Ectodermal cell (in vitro differentiated cells): Measurements from ENCODE around the gene GRAMD4.

ENCODE experiments used
- H3K27ac ChIP-seq: 2 replicates; pipeline ENCODE4 v1.7.0; 2013; ENCODE audit warnings: mild to moderate bottlenecking, low read depth, low read length; ENCODE audit not compliant: insufficient read depth, poor library complexity, severe bottlenecking
- H3K27me3 ChIP-seq: 2 replicates; pipeline ENCODE4 v1.7.0; 2013; ENCODE audit warnings: mild to moderate bottlenecking, low read length; ENCODE audit not compliant: insufficient read depth, control insufficient read depth, poor library complexity, severe bottlenecking
- H3K36me3 ChIP-seq: one replicate; pipeline ENCODE4 v1.7.0; 2013; ENCODE audit warnings: low read length; ENCODE audit not compliant: control insufficient read depth, insufficient read depth
- H3K4me1 ChIP-seq: one replicate; pipeline ENCODE4 v1.7.0; 2013; ENCODE audit warnings: low read length; ENCODE audit not compliant: control insufficient read depth, insufficient read depth
- H3K4me3 ChIP-seq: 2 replicates; pipeline ENCODE4 v1.7.0; 2013; ENCODE audit warnings: low read depth, low read length, control low read depth; ENCODE audit not compliant: insufficient read depth
- H3K9me3 ChIP-seq: 2 replicates; pipeline ENCODE4 v1.7.0; 2013; ENCODE audit warnings: mild to moderate bottlenecking, low read length, moderate library complexity; ENCODE audit not compliant: control insufficient read depth
- WGBS, 2 experiments: methylation state at CpG; one replicate each; pipeline ENCODE4 v1.1.7; 2013; ENCODE audit warnings: missing lambda C conversion rate in 2 of 2; 5-methylcytosine and 5-hydroxymethylcytosine counted together

GRAMD4 gene

GRCh38 chr22:46611189-46611588, 9.0 kb upstream of the GRAMD4 start:
- 88 to 90% methylated on average over 6 to 7 of the region's 7 CpGs for WGBS, 2 experiments
- H3K4me3 ChIP-seq = no peak overlapping the region
- no peaks in the 10 kb centered on the region for H3K9me3 ChIP-seq
- no peaks in the 10 kb centered on the region for H3K36me3 ChIP-seq
- no peaks in the 10 kb centered on the region for H3K27me3 ChIP-seq
- peaks cover 31% of the 10 kb centered on the region for H3K4me1 ChIP-seq
- H3K27ac ChIP-seq = no peak overlapping the region

- no peak overlapping the region for H3K27ac ChIP-seq
These were observed 7.8 kb upstream of the GRAMD4 start for GRCh38 chr22:46612341-46612903.

GRCh38 chr22:46612904-46613605, 7.1 kb upstream of the GRAMD4 start:
- no peaks in the 10 kb centered on the region for H3K36me3 ChIP-seq
- H3K4me3 ChIP-seq = no peak overlapping the region
- WGBS, 2 experiments = 83 to 87% methylated on average over 23 of the region's 23 CpGs
- no peaks in the 10 kb centered on the region for H3K27me3 ChIP-seq
- H3K4me1 ChIP-seq = peaks cover 31% of the 10 kb centered on the region
- H3K27ac ChIP-seq = no peak overlapping the region
- H3K9me3 ChIP-seq = no peaks in the 10 kb centered on the region

More at GRCh38 chr22:46612341-46612903, 7.8 kb upstream of the GRAMD4 start:
- Histone ChIP-seq H3K4me3 (no peak overlapping the region), H3K36me3 (no peaks in the 10 kb centered on the region), H3K4me1 (peaks cover 31% of the 10 kb centered on the region), H3K27me3 (no peaks in the 10 kb centered on the region), H3K9me3 (no peaks in the 10 kb centered on the region)
- WGBS, 2 experiments = 79% methylated on average over 13 of the region's 13 CpGs

- Histone ChIP-seq H3K27me3 (no peaks in the 10 kb centered on the region), H3K4me3 (no peak overlapping the region)
These were observed 6.6 kb upstream of the GRAMD4 start for GRCh38 chr22:46613606-46614021.

GRCh38 chr22:46614025-46614931, 5.9 kb upstream of the GRAMD4 start:
- Histone ChIP-seq H3K4me3 (no peak overlapping the region), H3K27me3 (no peaks in the 10 kb centered on the region), H3K27ac (no peak overlapping the region), H3K36me3 (no peaks in the 10 kb centered on the region), H3K4me1 (peaks cover 29% of the 10 kb centered on the region), H3K9me3 (no peaks in the 10 kb centered on the region)
- WGBS, 2 experiments = 93 to 94% methylated on average over 31 of the region's 31 CpGs

More at GRCh38 chr22:46613606-46614021, 6.6 kb upstream of the GRAMD4 start:
- peaks cover 31% of the 10 kb centered on the region for H3K4me1 ChIP-seq
- WGBS, 2 experiments = 72 to 78% methylated on average over 13 of the region's 13 CpGs
- H3K27ac ChIP-seq = no peak overlapping the region
- no peaks in the 10 kb centered on the region for H3K9me3 ChIP-seq
- no peaks in the 10 kb centered on the region for H3K36me3 ChIP-seq

GRCh38 chr22:46617207-46617985, 2.8 kb upstream of the GRAMD4 start:
- Histone ChIP-seq H3K27me3 (no peaks in the 10 kb centered on the region), H3K4me3 (no peak overlapping the region), H3K27ac (no peak overlapping the region), H3K9me3 (no peaks in the 10 kb centered on the region), H3K36me3 (no peaks in the 10 kb centered on the region), H3K4me1 (peaks cover 18% of the 10 kb centered on the region)
- 92% methylated on average over 18 of the region's 18 CpGs for WGBS, 2 experiments

DNA sequence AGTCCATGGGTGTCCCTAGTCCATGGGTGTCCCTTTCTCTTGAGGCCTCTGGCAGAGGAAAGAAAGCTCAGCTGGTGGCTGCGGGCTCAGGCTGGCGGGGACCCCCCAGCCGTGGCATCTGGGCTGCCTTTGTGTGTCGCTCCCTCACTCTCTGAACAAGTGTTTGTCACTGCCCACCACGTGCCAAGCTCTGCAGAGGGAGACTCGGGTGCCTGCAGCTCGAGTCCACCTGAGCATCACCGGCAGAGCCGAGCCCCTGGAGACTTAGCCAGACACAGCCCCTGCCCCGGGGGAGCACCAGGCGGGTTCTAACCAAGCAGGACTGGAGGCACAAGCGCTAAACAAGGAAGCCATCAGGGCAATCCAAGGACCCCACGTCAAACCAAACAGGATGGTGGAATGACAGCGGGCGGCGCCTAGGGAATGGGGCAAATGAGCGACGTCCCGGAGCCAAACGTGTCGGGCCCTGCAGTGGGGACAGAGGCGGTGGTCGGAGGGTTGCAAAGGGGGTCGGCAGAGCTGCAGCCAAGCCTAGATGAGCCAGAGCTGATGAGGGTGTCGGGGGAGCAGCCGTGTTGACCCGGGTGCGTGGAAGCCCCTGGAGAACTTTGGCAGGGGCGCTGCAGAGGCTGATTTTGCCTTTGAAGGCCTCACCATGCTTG, 2.1 kb upstream of the GRAMD4 start:
- no peaks in the 10 kb centered on the region for H3K27me3 ChIP-seq
- H3K27ac ChIP-seq = no peak overlapping the region
- 88 to 90% methylated on average over 29 of the region's 29 CpGs for WGBS, 2 experiments
- H3K4me3 ChIP-seq = no peak overlapping the region
- H3K36me3 ChIP-seq = no peaks in the 10 kb centered on the region
- peaks cover 18% of the 10 kb centered on the region for H3K4me1 ChIP-seq
- H3K9me3 ChIP-seq = no peaks in the 10 kb centered on the region

- Histone ChIP-seq H3K36me3 (no peaks in the 10 kb centered on the region), H3K27ac (no peak overlapping the region), H3K9me3 (no peaks in the 10 kb centered on the region), H3K4me1 (peaks cover 12% of the 10 kb centered on the region), H3K4me3 (no peak overlapping the region), H3K27me3 (no peaks in the 10 kb centered on the region)
- WGBS, 2 experiments = 95 to 96% methylated on average over 19 of the region's 19 CpGs
These were observed 1.5 kb upstream of the GRAMD4 start for GRCh38 chr22:46618667-46619066.

DNA sequence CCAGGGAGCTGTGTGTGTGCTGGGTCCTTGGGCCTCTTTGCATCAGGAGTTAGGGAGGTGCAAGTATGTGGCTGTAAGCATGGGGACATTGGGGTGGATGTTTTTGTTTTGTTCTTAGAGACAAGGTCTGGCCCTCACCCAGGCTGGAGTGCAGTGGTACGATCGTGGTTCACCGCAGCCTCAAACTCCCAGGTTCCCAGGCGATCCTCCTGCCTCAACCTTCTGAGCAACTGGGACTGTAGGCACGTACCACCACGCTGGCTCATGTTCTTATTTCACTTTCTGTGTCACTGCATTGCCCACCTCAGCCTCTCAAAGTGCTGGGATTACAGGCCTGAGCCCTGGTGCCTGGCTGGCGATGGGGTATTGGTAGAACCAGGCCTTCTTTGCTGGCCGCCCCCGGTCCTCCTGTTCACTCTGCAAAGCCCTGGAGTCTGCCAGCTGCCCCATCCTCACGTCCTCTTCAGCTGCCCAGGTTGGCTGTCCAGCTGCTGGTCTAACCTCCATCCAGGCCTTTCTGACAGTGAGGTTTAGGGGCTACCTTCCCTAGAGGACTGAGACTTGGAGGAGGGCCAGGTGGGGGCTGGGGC, 851 bp upstream of the GRAMD4 start:
- H3K36me3 ChIP-seq = no peaks in the 10 kb centered on the region
- no peak overlapping the region for H3K4me3 ChIP-seq
- WGBS, 2 experiments = 93 to 95% methylated on average over 10 of the region's 10 CpGs
- H3K9me3 ChIP-seq = no peaks in the 10 kb centered on the region
- H3K4me1 ChIP-seq = peaks cover 8% of the 10 kb centered on the region
- no peak overlapping the region for H3K27ac ChIP-seq
- H3K27me3 ChIP-seq = no peaks in the 10 kb centered on the region
